ENCODE measurements around the gene OSBPL9.

DNA sequence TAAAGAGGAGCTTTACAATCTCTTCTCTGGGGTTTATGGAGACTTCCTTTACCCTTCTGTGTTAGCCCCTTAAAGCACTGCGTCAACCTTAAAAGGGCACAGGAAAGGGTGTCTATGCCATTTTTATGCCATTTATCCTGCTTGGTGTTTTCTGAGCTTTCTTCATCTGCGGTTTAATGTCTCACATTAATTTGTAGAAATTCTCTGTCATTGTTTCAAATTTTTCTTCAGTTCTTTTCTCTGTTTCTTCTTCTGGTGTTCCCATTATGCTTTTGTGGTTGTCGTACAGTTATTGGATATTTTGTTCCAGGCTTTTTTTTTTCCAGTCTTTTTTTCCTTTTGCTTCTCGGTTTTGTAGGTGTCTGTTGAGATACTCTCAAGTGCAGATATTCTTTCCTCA is 107.9 kb downstream of the OSBPL9 start:
- TF ChIP-seq POLR2AphosphoS5 (IDR thresholded peaks at IDR 0.05) (no peak), POLR2A (IDR thresholded peaks at IDR 0.05) (no peak), EP300 (IDR thresholded peaks at IDR 0.05) (no peak)
- TF ChIP-seq, protein P1, sequence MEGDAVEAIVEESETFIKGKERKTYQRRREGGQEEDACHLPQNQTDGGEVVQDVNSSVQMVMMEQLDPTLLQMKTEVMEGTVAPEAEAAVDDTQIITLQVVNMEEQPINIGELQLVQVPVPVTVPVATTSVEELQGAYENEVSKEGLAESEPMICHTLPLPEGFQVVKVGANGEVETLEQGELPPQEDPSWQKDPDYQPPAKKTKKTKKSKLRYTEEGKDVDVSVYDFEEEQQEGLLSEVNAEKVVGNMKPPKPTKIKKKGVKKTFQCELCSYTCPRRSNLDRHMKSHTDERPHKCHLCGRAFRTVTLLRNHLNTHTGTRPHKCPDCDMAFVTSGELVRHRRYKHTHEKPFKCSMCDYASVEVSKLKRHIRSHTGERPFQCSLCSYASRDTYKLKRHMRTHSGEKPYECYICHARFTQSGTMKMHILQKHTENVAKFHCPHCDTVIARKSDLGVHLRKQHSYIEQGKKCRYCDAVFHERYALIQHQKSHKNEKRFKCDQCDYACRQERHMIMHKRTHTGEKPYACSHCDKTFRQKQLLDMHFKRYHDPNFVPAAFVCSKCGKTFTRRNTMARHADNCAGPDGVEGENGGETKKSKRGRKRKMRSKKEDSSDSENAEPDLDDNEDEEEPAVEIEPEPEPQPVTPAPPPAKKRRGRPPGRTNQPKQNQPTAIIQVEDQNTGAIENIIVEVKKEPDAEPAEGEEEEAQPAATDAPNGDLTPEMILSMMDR (IDR thresholded peaks at IDR 0.05) = no peak
